Measurements from ENCODE around the gene METTL16. TPM values are rescaled to one million over a fixed set of nuclear protein-coding genes. Genes with fewer than 3 reads are reported as not detected.

METTL16 gene
- total RNA-seq, 1 experiment from 2014 or later, result 54.1 TPM

GRCh38 chr17:2396568-2397246 is 115.0 kb downstream of the METTL16 start (continued):
- TF ChIP-seq PRDM15 (CRISPR knock-in tag; IDR thresholded peaks at IDR 0.05), result peak; percentile 65
- peak; percentile 65; the same call in 1 of the 2 replicates for TF ChIP-seq ETV6 (CRISPR knock-in tag; IDR thresholded peaks at IDR 0.05)
- no peak for TF ChIP-seq ZNF317 (CRISPR knock-in tag; IDR thresholded peaks at IDR 0.05; ENCODE audit: borderline replicate concordance, low read depth)
- TF ChIP-seq STAT6 (CRISPR knock-in tag; conservative IDR thresholded peaks at IDR 0.05; ENCODE audit: low read depth), result no peak
- TF ChIP-seq SP1 (CRISPR knock-in tag; conservative IDR thresholded peaks at IDR 0.05), result peak; percentile 74
- TF ChIP-seq JAZF1 (CRISPR knock-in tag; IDR thresholded peaks at IDR 0.05), result no peak
- TF ChIP-seq CBFB (CRISPR knock-in tag; IDR thresholded peaks at IDR 0.05; ENCODE audit: low read depth), result no peak
- TF ChIP-seq ZNF232 (CRISPR knock-in tag; IDR thresholded peaks at IDR 0.05), result 0 out of 2 replicates have a peak, but pooled peaks have one; percentile 55
- no peak for TF ChIP-seq PREB (CRISPR knock-in tag; IDR thresholded peaks at IDR 0.05; ENCODE audit: borderline replicate concordance)
- no peak for TF ChIP-seq ATF6 (CRISPR knock-in tag; IDR thresholded peaks at IDR 0.05)
- no peak for TF ChIP-seq ATF2 (CRISPR knock-in tag; IDR thresholded peaks at IDR 0.05; ENCODE audit: borderline replicate concordance, low read depth)
- no peak for TF ChIP-seq ATF1 (CRISPR knock-in tag; IDR thresholded peaks at IDR 0.05)
- no peak for TF ChIP-seq GTF2I (CRISPR knock-in tag; conservative IDR thresholded peaks at IDR 0.05)
- no peak for TF ChIP-seq FOXJ3 (CRISPR knock-in tag; IDR thresholded peaks at IDR 0.05; ENCODE audit: borderline replicate concordance)
- TF ChIP-seq ZNF416 (CRISPR knock-in tag; IDR thresholded peaks at IDR 0.05), result no peak
- no peak for TF ChIP-seq EMX1 (CRISPR knock-in tag; IDR thresholded peaks at IDR 0.05)
- no peak for TF ChIP-seq NR1H2 (CRISPR knock-in tag; IDR thresholded peaks at IDR 0.05)
- no peak for TF ChIP-seq ZNF396 (CRISPR knock-in tag; IDR thresholded peaks at IDR 0.05; ENCODE audit: borderline replicate concordance)
- TF ChIP-seq SMAD3 (CRISPR knock-in tag; IDR thresholded peaks at IDR 0.05; ENCODE audit: borderline replicate concordance), result 0 out of 2 replicates have a peak, but pooled peaks have one; percentile 47
- TF ChIP-seq USF2 (CRISPR knock-in tag; IDR thresholded peaks at IDR 0.05), result 0 out of 2 replicates have a peak, but pooled peaks have one; percentile 20
- TF ChIP-seq NFYB (CRISPR knock-in tag; conservative IDR thresholded peaks at IDR 0.05; ENCODE audit: low read depth), result peak; percentile 65
- no peak for TF ChIP-seq ZNF138 (CRISPR knock-in tag; conservative IDR thresholded peaks at IDR 0.05)
- no peak for TF ChIP-seq ZNF512 (CRISPR knock-in tag; IDR thresholded peaks at IDR 0.05; ENCODE audit: borderline replicate concordance)
